ENCODE data around the gene PAQR9.

GRCh38 chr3:142944342-142944741 is 19.1 kb downstream of the PAQR9 start:
- TF ChIP-seq, protein P1, sequence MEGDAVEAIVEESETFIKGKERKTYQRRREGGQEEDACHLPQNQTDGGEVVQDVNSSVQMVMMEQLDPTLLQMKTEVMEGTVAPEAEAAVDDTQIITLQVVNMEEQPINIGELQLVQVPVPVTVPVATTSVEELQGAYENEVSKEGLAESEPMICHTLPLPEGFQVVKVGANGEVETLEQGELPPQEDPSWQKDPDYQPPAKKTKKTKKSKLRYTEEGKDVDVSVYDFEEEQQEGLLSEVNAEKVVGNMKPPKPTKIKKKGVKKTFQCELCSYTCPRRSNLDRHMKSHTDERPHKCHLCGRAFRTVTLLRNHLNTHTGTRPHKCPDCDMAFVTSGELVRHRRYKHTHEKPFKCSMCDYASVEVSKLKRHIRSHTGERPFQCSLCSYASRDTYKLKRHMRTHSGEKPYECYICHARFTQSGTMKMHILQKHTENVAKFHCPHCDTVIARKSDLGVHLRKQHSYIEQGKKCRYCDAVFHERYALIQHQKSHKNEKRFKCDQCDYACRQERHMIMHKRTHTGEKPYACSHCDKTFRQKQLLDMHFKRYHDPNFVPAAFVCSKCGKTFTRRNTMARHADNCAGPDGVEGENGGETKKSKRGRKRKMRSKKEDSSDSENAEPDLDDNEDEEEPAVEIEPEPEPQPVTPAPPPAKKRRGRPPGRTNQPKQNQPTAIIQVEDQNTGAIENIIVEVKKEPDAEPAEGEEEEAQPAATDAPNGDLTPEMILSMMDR (IDR thresholded peaks at IDR 0.05): no peak
- TF ChIP-seq POLR2A (IDR thresholded peaks at IDR 0.05): no peak
